ENCODE results near the gene HMCN2. TPM values are rescaled to one million over a fixed set of nuclear protein-coding genes. Genes with fewer than 3 reads are reported as not detected.

The HMCN2 gene
- total RNA-seq, 1 experiment from 2014 or later: 8.6 TPM

DNA sequence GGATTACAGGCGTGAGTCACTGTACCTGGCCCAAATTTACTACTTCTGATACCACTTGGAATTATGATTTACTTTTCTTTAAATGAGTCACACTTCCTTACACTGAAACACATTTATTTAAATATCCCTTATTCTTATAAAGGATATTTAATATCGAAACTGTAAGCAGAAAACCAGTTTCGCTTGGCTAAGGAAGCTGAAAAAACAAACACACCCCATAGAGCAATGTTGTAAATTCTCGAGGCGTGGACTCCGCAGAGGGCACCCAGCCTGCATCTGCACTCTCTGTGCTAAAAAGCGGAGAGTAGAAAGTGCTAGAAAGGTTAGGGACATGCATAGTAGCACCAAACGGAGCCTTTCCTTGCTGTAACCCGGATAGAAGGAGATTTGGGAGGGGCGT, 86.5 kb downstream of the HMCN2 start:
- no peak overlapping the region for H3K4me2 ChIP-seq (ENCODE audit: insufficient read depth, insufficient read length, low read length)
- WGBS (ENCODE audit: extremely low coverage, insufficient read length, low lambda C conversion rate): no CpG with 5 or more reads among the region's 10 CpGs

More for the DNA sequence above, 86.5 kb downstream of the HMCN2 start:
- Histone ChIP-seq H2AFZ (ENCODE audit: low read length) (no peak overlapping the region), H4K5ac (ENCODE audit: insufficient read length, low read depth, low read length) (no peak overlapping the region), H2BK120ac (ENCODE audit: low read depth, low read length, poor library complexity, severe bottlenecking) (no peak overlapping the region), H2BK15ac (ENCODE audit: low read depth, low read length) (no peak overlapping the region), H2BK20ac (ENCODE audit: low read depth, low read length, poor library complexity, severe bottlenecking) (no peak overlapping the region), H3K18ac (ENCODE audit: insufficient read length, low read depth, low read length) (no peak overlapping the region), H2BK5ac (ENCODE audit: insufficient read length, low read length) (no peak overlapping the region), H4K91ac (ENCODE audit: insufficient read length, low read depth, low read length) (no peak overlapping the region), H3K23ac (ENCODE audit: insufficient read length, low read depth, low read length) (no peak overlapping the region), H4K20me1 (ENCODE audit: control insufficient read depth, insufficient read depth, insufficient read length) (no peaks in the 10 kb centered on the region), H3K79me1 (ENCODE audit: insufficient read depth, low read depth, low read length, poor library complexity, severe bottlenecking) (no peaks in the 10 kb centered on the region), H3K4ac (ENCODE audit: low read depth, low read length) (no peak overlapping the region), H3K56ac (ENCODE audit: insufficient read length, low read depth, low read length) (no peak overlapping the region), H2BK12ac (ENCODE audit: insufficient read length, low read depth, low read length) (no peak overlapping the region), H3K79me2 (ENCODE audit: insufficient read depth, low read length) (no peaks in the 10 kb centered on the region), H3T11ph (ENCODE audit: low read length) (no peak overlapping the region), H3K27me3 (ENCODE audit: insufficient read depth, low read length) (no peaks in the 10 kb centered on the region), H4K8ac (replicated peaks; ENCODE audit: insufficient read length, low read depth, low read length) (no peak overlapping the region), H3K4me1 (ENCODE audit: insufficient read depth, low read length) (no peaks in the 10 kb centered on the region), H2AK5ac (ENCODE audit: insufficient read length, low read length) (no peak overlapping the region), H3K9me3 (ENCODE audit: control insufficient read depth, low read depth, low read length) (no peaks in the 10 kb centered on the region), H3K23me2 (ENCODE audit: insufficient read length, low read depth, low read length, poor library complexity, severe bottlenecking) (no peaks in the 10 kb centered on the region), H3K14ac (ENCODE audit: insufficient read depth, low read length) (no peak overlapping the region), H3K9ac (ENCODE audit: extremely low read depth, insufficient read length, low read length) (no peak overlapping the region), H3K27ac (ENCODE audit: insufficient read length, low read depth, low read length) (no peak overlapping the region)
- no peak for DNase-seq
- H3K27ac Mint-ChIP-seq: no peak overlapping the region
- no peak overlapping the region for H3K4me3 Mint-ChIP-seq
- no peaks in the 10 kb centered on the region; the same call in 1 of the 2 replicates for H3K27me3 Mint-ChIP-seq (ENCODE audit: low read depth)
- no peaks in the 10 kb centered on the region for H3K4me1 Mint-ChIP-seq
- TF ChIP-seq CTCF (conservative IDR thresholded peaks at IDR 0.05): no peak
- no peaks in the 10 kb centered on the region; a peak in 1 of 5 replicates for H3K9me3 Mint-ChIP-seq
- peaks cover 0 to 5% (median 2%) of the 10 kb centered on the region in 3 experiments; a peak in 2 of 7 replicates for H3K36me3 Mint-ChIP-seq (ENCODE audit: insufficient read depth in 1 of 3, low read depth in 3 of 3)

All from H9 (cell line).